Hematopoietic multipotent progenitor cell treated with erythropoietin and hydrocortisone succinate and interleukin-3 and kit ligand, for 6 days (in vitro differentiated cells): ENCODE measurements around the gene TBL1X.
"Not testable (repeated sequence)": the region's sequence is repeated elsewhere in the genome, so short reads cannot be mapped to it uniquely, and the experiment has no call there.

ENCODE experiments used
- DNase-seq: peaks from one replicate; pipeline ENCODE4 v3.0.0-alpha.2; 2015

TBL1X gene

DNA sequence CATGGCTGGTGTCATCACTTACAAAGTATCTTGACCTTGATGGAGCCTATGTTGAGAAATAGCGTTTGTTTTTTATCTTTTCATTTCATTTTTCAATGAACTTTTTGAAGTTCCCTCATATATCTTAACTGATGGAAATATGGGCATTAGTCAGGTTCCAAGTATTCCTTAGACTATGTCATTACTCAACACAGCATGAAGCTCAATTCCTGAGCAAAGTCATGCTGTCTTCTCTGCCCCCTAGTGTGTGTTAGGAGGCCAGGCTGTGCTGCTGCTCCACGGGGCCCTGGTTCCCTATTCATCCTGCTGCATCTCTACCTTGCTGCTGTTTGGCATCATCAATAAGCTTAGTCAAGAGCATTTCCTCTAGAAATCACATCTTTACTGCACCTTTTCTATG lies 259.9 kb downstream of the TBL1X start:
- DNase-seq = no peak

DNA sequence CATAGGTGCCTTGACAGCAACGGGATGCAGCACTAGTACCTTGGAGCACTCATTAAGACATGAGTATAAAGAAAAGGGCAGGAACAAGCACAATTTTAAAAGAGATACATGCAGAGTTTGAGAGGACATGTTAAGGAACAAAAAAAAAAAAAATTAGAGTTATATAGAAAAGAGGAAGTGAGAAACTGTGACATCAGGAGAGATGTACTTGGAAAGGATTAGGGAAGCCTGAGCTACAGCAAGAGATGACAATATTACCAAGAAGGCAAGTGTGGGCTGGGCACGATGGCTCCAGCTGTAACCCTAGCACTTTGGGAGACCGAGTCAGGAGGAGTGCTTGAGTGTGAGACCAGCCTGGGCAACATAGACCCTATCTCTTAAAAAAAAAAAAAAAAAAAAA lies 263.4 kb downstream of the TBL1X start:
- peak; percentile 10 for DNase-seq

DNA sequence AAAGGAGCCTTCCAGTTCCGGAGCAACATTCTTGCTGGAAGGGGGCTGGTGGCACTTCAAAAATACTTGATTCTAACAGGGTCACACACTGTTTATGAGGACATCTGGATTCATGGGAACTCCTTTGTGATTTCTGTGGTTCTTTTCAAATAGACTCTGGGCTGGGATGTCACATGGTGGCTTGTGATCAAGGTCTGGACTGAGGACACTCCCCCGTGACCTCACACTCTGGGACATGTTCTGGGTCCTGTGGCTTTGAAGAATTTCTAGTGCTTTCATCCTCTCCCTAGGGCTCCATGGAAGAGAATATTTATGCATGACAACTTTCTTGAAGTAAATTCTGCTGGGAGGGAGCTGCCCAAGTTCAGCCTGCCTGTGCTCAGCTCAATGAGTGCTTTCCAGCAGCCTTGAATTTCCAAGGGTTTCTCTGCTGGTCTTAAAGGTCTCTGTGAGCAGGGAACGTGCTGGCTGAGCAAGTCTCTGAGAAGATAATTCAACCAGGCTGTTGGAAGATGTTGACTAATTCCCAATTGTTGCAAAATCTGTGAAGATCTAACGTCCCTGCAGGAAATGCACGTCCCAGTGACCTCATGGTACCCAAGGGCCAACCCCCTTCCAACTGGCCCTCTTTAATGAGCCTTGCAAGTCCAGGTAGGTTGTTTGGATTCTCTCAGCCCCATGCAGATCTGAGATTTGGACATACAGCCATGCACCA lies 264.5 kb downstream of the TBL1X start:
- DNase-seq = no peak

DNA sequence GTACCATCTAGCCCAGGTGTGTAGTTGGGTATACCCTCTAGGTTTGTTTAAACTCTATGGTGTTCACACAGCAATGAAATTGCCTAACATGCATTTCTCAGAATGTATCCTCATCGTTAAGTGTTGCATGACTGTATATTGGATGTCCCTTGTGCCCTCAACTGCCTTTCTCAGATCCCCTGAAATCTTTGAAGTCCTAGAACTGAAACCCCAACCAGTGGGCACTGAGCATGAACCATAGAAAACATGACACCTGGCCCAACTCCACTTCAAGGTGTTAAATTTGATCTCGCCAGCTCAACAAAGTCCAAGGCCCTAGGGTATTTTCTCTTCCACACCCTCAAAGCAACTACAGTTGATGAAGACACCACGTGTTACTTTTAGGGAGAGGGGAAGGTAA lies 265.2 kb downstream of the TBL1X start:
- DNase-seq = no peak

DNA sequence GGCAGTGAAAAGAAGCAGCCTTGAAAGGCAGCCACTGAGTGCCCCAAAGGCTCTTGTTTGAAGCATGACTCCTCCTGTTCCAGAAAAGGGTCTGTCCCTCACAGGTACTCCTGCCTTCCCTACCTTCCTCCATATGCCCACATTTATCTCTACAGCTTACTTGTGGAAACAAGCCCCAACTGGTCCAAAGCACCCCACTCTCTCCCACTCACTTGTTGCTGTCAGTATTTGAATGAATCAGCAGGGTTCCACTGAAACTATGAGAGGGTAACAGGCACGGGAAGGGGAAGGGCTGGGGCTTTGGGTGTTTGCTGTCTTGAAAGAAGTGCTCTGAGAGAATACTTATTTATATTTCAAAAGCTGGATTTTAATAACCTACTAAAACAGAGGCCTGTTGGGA lies 265.9 kb downstream of the TBL1X start:
- no peak for DNase-seq

DNA sequence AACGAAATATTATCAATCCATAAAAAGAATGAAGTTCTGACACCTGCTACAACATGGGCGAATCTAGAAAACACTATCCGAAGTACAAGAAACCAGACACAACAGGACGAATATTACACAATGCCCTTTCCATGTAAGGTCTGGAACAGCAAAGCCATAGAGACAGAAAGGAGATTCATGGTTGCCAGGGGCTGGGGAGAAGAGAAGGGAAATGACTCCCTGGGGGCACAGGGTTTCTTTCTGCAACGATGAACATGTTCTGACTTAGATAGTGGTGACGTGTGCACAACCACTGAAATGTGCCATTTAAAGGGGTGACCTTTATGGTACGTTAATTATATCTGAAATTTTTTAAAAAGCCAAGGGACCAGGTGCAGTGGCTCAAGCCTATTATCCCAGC lies 272.5 kb downstream of the TBL1X start:
- DNase-seq = no peak

DNA sequence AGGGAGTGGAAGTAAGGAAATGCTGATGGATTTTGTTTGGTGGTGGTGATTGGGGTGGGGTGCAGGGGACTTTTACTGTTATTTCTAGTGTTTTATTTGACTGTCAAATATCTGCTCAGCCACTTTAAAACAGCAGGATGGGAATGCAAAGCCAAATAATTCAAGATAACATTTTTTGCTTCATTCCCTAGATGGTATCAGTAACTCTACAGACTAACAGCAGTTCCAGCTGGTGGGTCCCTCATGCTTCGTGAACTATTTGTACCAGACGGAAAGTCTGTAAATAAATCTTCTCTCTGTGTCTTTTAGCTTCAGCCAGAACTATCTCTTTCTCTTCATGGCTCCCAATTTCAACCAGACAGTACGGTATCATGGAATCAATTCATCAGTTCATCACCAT lies 273.3 kb downstream of the TBL1X start:
- DNase-seq = no peak

DNA sequence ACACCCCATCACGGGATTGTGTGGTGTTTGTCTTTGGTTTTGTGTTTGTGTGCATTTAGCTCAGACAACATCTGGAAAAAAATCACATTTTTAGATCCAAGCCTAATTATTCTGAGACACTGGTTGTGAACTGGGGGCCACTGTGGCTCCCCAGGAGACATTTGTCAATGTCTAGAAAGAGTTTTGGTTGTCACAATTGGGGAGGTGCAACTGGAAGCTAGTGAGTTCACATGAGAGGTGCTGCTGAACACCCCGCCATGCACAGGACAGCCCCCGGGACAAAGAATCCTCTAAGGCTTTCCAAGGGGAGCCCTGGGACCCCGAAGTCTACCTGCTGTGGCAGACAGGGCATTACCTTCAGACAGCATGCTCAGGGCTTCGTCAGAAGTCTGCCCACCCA lies 274.3 kb downstream of the TBL1X start:
- DNase-seq = no peak

DNA sequence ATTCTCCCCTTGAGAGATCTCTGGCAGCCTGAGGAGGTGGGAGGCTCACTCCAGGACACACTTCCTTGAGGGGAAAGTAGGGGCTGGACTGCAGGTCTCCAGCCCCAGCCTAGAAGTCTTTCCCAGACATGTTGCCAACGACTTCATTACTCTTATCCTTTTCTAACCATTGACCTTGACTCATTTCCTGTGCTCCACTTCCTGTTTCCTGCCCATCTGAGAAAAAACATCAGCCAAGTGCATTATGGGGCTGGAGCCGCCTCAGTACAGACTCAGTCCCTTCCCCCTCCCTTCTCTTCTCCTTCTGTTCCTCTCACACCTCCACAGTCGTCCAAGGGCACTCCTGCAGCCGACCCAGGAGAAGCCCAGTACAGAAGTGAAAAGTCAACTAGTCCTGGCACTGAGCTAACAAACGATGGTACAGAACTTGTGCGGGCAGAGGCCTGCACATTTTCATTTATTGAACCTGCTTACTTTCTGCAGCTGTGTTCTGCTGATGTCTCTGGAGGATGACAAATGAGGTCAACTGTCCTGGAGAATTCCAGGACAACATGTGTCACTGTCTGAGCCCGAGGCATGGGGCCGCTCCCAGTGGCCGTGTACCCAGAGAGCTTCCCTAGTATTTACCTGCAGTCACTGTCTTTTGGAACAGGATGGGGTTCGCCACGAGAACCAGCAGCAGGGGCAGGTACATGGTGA lies 280.7 kb downstream of the TBL1X start:
- no peak for DNase-seq

DNA sequence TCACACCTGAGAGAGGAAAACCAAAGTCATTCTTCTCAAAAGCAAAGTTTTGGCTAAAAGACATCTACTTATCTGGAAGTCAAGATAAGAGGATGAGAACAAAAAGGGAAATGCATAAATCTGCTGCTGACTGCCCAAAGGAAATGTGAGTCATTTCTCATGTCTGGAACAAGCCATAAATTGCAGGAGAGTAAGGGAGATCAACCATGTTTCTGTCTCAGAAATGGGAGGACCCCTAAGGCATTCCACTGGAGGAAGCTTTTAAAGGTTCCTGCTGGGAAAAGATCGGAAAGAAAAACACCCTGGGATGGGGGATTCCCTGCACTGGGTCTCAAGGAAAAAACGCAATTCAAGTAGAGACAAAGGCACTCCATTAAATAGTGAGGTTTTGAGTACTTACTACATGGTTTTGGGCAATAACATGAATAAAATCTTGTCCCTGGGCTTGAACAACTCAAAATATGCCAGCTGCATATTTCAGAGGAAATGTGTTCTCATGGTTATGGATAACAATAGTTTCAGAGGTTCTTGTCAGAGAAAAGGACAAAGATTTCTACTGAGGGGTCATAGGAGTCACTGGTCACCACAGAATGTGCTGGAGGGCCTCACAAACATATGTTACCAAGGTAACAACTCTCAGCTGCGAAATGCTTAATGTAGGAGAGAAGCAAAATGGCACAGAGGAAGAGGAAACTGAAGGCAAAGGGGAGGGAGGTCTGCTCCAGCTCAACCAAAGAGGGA lies 281.5 kb downstream of the TBL1X start:
- no peak for DNase-seq

DNA sequence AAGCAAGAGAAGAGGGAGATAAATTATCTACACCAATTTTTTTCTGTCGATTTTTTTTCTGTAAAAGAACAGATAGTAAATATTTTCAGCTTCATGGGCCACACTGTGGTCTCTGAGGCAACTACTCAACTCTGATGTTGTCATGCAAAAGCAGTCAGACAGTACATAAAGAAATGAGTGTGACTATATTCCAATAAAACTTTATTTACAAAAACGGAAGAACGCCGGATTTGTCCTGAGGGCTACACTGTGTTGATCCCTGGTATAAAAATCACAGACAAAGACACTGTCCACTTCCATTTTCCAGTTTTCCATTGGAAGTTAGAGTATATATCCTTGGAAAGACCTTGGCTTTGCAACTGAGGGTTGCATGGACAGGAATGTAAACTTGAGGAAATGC lies 282.8 kb downstream of the TBL1X start:
- DNase-seq = no peak

DNA sequence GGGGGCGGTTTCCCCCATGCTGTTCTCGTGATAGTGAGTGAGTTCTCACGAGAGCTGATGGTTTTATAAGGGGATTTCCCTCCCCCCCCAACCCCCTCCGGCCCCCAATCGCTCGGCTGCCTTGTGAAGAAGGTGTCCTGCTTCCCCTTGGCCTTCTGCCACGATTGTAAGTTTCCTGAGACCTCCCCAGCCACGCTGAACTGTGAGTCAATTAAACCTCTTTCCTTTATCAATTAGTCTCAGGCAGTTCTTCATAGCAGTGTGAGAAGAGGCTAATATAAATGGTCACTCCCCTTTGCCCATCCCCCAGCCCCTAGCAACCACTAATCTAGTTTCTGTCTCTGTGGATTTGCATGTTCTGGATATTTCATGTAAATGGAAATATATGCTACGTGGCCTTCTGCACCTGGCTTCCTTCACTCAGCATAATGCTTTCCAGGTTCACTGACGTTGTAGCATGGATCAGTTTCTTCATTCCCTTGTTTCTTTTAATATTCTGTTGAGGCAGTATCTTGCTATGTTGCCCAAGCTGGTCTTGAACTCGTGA lies 284.4 kb downstream of the TBL1X start:
- DNase-seq = no peak

DNA sequence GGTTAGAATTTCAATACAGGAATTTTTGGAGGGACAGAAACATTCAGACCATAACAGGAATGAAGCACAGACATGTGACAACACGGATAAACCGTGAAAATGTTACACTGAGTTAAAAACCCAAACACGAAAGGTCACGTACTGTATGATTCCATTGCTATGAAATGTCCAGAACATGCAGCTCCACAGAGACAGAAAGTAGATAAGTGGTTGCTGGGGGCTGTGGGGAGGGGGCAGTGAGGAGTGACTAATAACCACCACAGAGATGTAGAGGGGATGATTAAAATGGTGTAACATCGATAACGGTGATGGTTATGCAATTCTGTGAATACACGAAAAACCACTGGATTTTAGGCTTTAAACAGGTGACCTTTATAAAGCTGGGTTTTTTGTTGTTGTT lies 292.5 kb downstream of the TBL1X start:
- DNase-seq = no peak

DNA sequence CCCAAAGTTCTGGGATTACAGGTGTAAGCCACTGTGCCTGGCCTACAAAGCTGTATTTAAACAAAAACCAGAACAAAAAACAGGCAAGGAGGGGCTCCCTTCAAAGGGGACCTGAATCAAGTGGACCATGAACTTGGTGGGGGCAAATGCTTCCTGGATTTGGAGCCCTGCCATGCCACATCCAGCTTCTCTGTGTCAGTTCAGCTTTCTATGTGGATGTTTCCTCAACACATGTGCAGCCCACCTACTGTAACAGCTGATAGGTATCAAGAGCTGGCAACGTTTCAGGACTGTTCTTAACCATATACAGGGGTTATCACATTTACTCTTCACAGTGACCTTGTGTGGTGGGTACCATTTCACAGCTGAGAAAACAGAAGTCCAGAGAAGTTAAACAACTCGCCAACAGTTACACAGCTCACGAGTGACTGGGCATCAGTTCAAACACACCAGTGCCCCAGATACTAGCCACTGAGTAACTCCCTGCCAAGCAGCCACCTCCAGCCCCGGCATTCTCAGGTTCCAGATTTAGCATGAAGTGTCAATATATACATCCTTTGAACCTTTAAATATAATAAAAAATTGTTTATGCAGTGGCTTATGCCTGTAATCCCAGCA lies 293.3 kb downstream of the TBL1X start:
- no peak for DNase-seq

DNA sequence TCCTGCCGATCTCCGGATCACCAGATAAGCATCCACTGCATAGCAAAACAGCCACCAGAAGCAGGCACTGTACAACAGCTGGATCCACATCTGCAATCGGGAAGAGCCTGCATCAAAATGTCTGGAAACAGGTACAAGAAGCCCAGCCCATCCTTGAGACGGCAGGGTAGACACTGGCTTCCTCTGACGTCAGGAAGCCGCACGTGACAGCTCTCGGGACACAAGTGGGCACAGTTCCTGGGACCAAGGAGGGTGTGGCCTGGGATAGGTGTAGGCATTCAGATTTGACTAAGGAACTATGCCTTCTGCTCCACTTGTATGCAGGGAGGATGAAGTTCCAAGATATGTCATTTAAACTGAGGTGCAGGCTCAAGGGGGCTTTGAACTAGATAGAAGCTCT lies 294.5 kb downstream of the TBL1X start:
- DNase-seq = no peak

DNA sequence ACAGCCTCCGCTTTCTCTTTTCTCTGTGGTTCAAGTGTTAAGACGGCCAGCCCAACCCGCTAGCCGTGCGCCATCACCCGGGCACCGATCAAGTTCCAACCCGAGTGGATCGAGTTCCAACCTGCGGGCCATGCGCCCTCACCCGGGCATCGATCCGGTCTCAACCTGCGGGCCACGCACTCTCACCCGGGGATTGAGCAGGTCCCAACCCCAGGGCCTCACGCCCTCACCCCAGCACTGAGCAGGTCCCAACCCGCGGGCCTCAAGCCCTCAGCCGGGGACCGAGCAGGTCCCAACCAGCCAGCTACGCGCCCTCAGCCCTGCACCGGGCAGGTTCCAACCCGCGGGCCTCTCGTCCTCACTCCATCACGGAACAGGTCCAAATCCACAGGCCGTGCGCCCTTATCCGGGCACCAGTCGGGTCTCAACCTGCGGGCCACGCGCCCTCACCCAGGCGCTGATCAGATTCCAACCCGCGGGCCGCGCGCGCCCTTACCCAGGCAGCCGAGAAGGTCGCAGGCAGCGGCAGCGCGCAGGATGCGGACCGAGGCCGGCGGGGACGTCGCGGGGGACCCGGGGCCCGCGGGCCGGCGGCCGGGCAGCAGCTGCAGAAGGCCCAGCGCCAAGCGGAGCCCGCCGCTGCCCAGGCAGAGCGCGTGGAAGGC lies 300.3 kb downstream of the TBL1X start:
- no peak for DNase-seq

DNA sequence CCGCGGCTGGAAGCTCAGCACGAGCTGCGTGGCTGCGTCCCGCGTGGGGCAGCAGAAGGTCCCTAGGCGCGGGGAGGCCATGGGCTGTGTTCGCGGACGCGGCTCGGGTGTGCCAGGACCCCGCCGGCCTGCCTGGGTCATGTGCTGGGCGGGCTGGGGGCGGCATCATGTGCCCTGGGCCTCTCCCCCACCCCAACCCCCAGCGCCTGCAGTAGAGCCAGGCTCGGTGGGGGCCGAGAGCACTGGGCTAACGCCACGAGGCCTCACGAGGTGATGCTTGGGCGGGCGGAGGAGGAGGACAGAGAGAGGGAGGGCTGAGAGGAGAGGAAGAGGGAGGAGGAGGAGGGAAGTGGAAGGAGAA lies 300.9 kb downstream of the TBL1X start, which contains the start of gene GPR143:
TSS of gene GPR143 (minus strand) at position 111 of the 361 bp plus-strand sequence. CDS start at position 81, 30 bp downstream.
- DNase-seq = no peak

DNA sequence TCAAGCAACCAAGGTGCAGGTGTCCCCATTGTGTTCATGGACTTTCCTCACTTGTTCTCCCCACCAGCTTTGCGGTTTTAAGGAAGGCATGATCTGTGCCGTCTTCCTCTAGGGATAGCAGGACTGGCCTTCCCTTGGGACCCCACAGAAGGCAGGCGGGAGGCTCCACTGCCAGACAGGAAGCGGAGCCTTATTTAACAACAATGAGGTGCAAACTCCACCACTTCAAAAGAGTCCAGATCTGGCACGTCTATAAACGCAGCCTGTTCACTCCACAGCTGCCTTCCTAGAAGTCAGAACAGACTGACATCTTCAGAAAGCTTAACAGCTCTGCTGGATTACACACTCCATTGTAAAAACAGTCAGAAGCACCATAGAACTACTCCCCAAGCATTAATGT lies 302.5 kb downstream of the TBL1X start:
- DNase-seq = no peak

DNA sequence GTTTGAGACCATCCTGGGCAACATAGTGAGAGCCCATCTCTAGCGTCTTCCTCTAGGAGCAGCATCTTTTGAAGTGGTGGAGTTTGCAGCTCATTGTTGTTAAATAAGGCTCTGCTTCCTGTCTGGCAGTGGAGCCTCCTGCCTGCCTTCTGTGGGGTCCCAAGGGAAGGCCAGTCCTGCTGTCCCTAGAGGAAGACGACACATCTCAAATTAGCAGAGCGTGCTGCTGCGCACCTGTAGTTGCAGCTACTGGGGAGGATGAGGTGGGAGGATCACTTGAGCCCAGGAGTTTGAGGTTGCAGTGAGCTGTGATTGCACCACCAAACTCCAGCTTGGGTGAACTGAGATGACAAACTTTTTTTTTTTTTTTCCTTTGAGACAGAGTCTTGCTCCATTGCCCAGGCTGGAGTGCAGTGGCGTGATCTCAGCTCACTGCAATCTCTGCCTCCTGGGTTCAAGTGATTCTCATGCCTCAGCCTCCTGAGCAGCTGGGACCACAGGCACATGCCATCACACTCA lies 303.5 kb downstream of the TBL1X start:
- DNase-seq = not testable (repeated sequence)

DNA sequence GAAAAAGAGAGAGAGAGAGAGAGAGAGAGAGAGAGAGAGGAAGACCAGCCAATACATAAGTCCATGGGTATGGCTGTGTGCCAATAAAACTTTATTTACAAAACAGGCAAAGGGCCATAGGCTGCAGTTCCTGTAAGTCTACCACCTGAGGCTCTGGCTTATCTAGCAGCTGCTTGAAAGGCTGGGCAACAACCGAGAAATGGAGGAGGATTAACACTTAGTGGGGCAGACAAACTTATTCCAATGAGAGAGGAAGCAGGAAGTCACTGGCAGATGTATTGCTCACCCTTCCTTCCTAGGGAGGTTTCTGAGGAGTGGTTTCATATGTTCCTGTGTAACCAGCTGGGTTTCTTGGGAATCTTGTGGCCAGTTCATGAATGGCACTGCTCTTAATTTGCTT lies 305.5 kb downstream of the TBL1X start:
- no peak for DNase-seq

DNA sequence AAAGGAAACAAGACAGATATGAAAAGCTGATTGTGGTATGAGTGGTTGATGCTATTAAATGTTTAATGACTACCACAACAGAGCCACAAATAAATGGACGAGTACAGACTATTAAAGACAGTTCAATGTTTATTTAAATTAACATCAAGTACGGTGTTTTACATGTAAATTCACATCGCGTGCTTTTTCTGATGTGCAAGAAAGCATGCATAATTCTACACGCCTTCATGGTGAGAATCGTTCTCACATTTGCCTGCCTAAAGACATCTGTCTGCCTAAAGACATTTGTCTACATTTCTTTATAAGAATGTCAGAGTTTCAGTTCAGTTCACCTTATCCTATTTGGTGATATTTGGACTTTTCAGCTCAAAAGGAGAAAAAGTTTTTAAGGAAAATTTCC lies 308.1 kb downstream of the TBL1X start:
- DNase-seq = no peak

DNA sequence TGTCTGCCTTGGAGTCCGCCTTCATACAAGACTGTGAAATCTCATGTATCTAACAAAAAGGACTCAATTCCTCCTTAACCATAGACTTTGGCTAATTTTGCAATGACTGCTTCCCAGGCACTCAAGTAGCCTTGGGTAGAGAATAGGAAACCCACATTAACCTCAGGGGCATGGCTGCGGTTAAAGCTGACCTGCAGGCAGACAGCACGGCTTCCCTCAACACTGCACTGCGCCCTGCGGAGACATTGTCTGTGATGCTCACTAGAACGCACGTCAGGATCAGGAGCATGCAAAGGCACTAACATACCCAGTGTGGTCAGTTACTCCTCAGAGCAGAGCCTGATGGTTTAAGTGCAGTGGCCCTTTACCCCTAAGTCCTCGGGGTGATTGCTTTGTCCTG lies 311.1 kb downstream of the TBL1X start:
- peak; percentile 20 for DNase-seq

DNA sequence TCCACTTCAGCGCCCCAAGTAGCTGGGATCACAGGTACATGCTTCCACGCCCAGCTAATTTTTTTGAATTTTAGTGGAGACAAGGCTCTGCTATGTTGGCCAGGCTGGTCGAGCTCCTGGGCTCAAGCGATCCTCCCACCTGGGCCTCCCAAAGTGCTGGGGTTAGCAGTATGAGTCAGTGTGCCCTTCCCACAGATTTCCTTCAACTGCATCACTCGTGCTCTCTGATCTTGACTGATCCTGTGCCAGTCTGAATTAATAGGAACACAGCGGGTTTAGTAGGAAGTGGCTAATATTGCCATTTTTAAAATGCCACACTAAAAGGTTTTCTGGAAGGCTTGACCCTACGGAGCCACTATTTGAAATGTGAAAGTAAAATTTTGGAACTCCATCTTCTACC lies 317.1 kb downstream of the TBL1X start:
- DNase-seq = no peak
